ENCODE measurements around the gene CLMN. TPM values are rescaled to one million over a fixed set of nuclear protein-coding genes. Genes with fewer than 3 reads are reported as not detected.

The CLMN gene
- total RNA-seq, 1 donor from 2014 or later, result 26.8 TPM

GRCh38 chr14:95305940-95306339 lies 13.8 kb downstream of the CLMN start:
- no peak overlapping the region for H3K4me3 ChIP-seq
- DNase-seq (no peak), ATAC-seq (no peak)
- H3K27ac ChIP-seq, result no peak overlapping the region
- intact Hi-C loops (cut with DNase I), result no loop called here
- TF ChIP-seq CTCF (IDR thresholded peaks at IDR 0.05), result no peak
- H3K9me3 ChIP-seq, result no peaks in the 10 kb centered on the region
- H3K27me3 ChIP-seq (ENCODE audit: low read depth), result no peaks in the 10 kb centered on the region
- H3K36me3 ChIP-seq, result no peaks in the 10 kb centered on the region
- peaks cover 13% of the 10 kb centered on the region for H3K4me1 ChIP-seq

GRCh38 chr14:95305145-95305544 lies 14.6 kb downstream of the CLMN start:
- intact Hi-C loops (cut with DNase I), result no loop called here
- no peaks in the 10 kb centered on the region for H3K9me3 ChIP-seq
- H3K27me3 ChIP-seq (ENCODE audit: low read depth), result no peaks in the 10 kb centered on the region
- TF ChIP-seq CTCF (IDR thresholded peaks at IDR 0.05), result no peak
- H3K4me1 ChIP-seq, result peaks cover 13% of the 10 kb centered on the region
- H3K27ac ChIP-seq, result no peak overlapping the region
- DNase-seq, result no peak
- H3K36me3 ChIP-seq, result no peaks in the 10 kb centered on the region
- H3K4me3 ChIP-seq, result no peak overlapping the region
- no peak for ATAC-seq

GRCh38 chr14:95304342-95304741 lies 15.4 kb downstream of the CLMN start:
- no peak overlapping the region for H3K27ac ChIP-seq
- no peaks in the 10 kb centered on the region for H3K9me3 ChIP-seq
- ATAC-seq (no peak), DNase-seq (no peak)
- intact Hi-C loops (cut with DNase I), result no loop called here
- no peaks in the 10 kb centered on the region for H3K27me3 ChIP-seq (ENCODE audit: low read depth)
- H3K4me1 ChIP-seq, result peaks cover 13% of the 10 kb centered on the region
- no peaks in the 10 kb centered on the region for H3K36me3 ChIP-seq
- TF ChIP-seq CTCF (IDR thresholded peaks at IDR 0.05), result no peak
- no peak overlapping the region for H3K4me3 ChIP-seq

- no peak overlapping the region for H3K4me3 ChIP-seq
- no peak overlapping the region for H3K27ac ChIP-seq
- intact Hi-C loops (cut with DNase I), result no loop called here
- TF ChIP-seq CTCF (IDR thresholded peaks at IDR 0.05), result no peak
- DNase-seq, result no peak
- H3K9me3 ChIP-seq, result no peaks in the 10 kb centered on the region
- peaks cover 13% of the 10 kb centered on the region for H3K4me1 ChIP-seq
- H3K36me3 ChIP-seq, result no peaks in the 10 kb centered on the region
- no peaks in the 10 kb centered on the region for H3K27me3 ChIP-seq (ENCODE audit: low read depth)
- ATAC-seq, result no peak
These were observed 16.2 kb downstream of the CLMN start for GRCh38 chr14:95303552-95303951.

- DNase-seq, result no peak
- TF ChIP-seq CTCF (IDR thresholded peaks at IDR 0.05), result no peak
- ATAC-seq, result no peak
- Histone ChIP-seq H3K36me3 (no peaks in the 10 kb centered on the region), H3K4me3 (no peak overlapping the region), H3K9me3 (no peaks in the 10 kb centered on the region), H3K27me3 (ENCODE audit: low read depth) (no peaks in the 10 kb centered on the region), H3K27ac (no peak overlapping the region), H3K4me1 (peaks cover 12% of the 10 kb centered on the region)
- intact Hi-C loops (cut with DNase I), result no loop called here
These were observed 16.8 kb downstream of the CLMN start for GRCh38 chr14:95302667-95303506.

All from lower lobe of right lung (tissue), 2 donors.